GM18868 (cell line): ENCODE results near the gene EPB41L1.

ENCODE experiments used
- ATAC-seq: cut with Tn5 transposase; IDR thresholded peaks from one replicate; pipeline ENCODE4 v1.9.1; 2021; ENCODE audit warnings: mild to moderate bottlenecking, moderate library complexity; ENCODE audit not compliant: unreplicated experiment

EPB41L1 gene

GRCh38 chr20:36255445-36255844, 100.9 kb downstream of the EPB41L1 start:
- no peak for ATAC-seq

- ATAC-seq: no peak
Measured at GRCh38 chr20:36259177-36260061, 104.9 kb downstream of the EPB41L1 start.

- no peak for ATAC-seq
Measured at GRCh38 chr20:36260316-36260715, 105.8 kb downstream of the EPB41L1 start.

GRCh38 chr20:36261389-36262105, 107.0 kb downstream of the EPB41L1 start:
- no peak for ATAC-seq

- ATAC-seq: no peak
Measured at GRCh38 chr20:36262440-36262839, 107.9 kb downstream of the EPB41L1 start.

GRCh38 chr20:36264426-36265246, 110.1 kb downstream of the EPB41L1 start:
- no peak for ATAC-seq

GRCh38 chr20:36266189-36266588, 111.6 kb downstream of the EPB41L1 start:
- no peak for ATAC-seq

- no peak for ATAC-seq
Measured at GRCh38 chr20:36267605-36268381, 113.3 kb downstream of the EPB41L1 start.

- ATAC-seq: no peak
Measured at GRCh38 chr20:36268440-36269342, 114.2 kb downstream of the EPB41L1 start.

- no peak for ATAC-seq
Measured at GRCh38 chr20:36269507-36269906, 115.0 kb downstream of the EPB41L1 start.

GRCh38 chr20:36270744-36271638, 116.5 kb downstream of the EPB41L1 start:
- ATAC-seq: no peak

- no peak for ATAC-seq
Measured at GRCh38 chr20:36271639-36272546, 117.4 kb downstream of the EPB41L1 start.

- ATAC-seq: no peak
Measured at GRCh38 chr20:36272547-36273220, 118.1 kb downstream of the EPB41L1 start.

- ATAC-seq: no peak
Measured at GRCh38 chr20:36273414-36274180, 119.1 kb downstream of the EPB41L1 start.

GRCh38 chr20:36274181-36274841, 119.8 kb downstream of the EPB41L1 start:
- no peak for ATAC-seq

- no peak for ATAC-seq
Measured at GRCh38 chr20:36275011-36275410, 120.5 kb downstream of the EPB41L1 start.
